ENCODE data around the gene SLC29A1.

GRCh38 chr6:44202332-44202971, 20.9 kb upstream of the SLC29A1 start:
- TF ChIP-seq CSDC2 (CRISPR knock-in tag; IDR thresholded peaks at IDR 0.05) = no peak
- no peak for TF ChIP-seq ESRRG (CRISPR knock-in tag; IDR thresholded peaks at IDR 0.05)
- TF ChIP-seq PATZ1 (CRISPR knock-in tag; IDR thresholded peaks at IDR 0.05; ENCODE audit: borderline replicate concordance) = no peak
